H9 (cell line): Measurements from ENCODE around the gene TRIL. TPM values are rescaled to one million over a fixed set of nuclear protein-coding genes. Genes with fewer than 3 reads are reported as not detected.

Experiments
- DNase-seq: peaks from one replicate; pipeline ENCODE4 v3.0.0-alpha.2; 2017
- H2AFZ ChIP-seq: one replicate; pipeline ENCODE4 v1.6.1; 2013; ENCODE audit warnings: mild to moderate bottlenecking, low read length, control low read depth, moderate library complexity
- H2AK5ac ChIP-seq: 2 replicates; pipeline ENCODE4 v1.6.1; 2013; ENCODE audit warnings: low read length, control low read depth, mixed read lengths; ENCODE audit not compliant: insufficient read length
- H2BK120ac ChIP-seq: one replicate; pipeline ENCODE4 v1.6.1; 2013; ENCODE audit warnings: low read depth, mild to moderate bottlenecking, low read length, control low read depth, inconsistent platforms; ENCODE audit not compliant: poor library complexity, severe bottlenecking
- H2BK12ac ChIP-seq: 2 replicates; pipeline ENCODE4 v1.6.1; 2013; ENCODE audit warnings: low read length, control low read depth, mixed read lengths, low read depth; ENCODE audit not compliant: insufficient read length
- H2BK15ac ChIP-seq: 2 replicates; pipeline ENCODE4 v1.6.1; 2013; ENCODE audit warnings: low read depth, low read length, control low read depth
- H2BK20ac ChIP-seq: one replicate; pipeline ENCODE4 v1.6.1; 2013; ENCODE audit warnings: low read depth, mild to moderate bottlenecking, low read length, control low read depth, inconsistent platforms; ENCODE audit not compliant: poor library complexity, severe bottlenecking
- H2BK5ac ChIP-seq: 2 replicates; pipeline ENCODE4 v1.6.1; 2013; ENCODE audit warnings: low read length, control low read depth, mixed read lengths; ENCODE audit not compliant: insufficient read length
- H3K14ac ChIP-seq: 2 replicates; pipeline ENCODE4 v1.6.1; 2013; ENCODE audit warnings: low read length, control low read depth; ENCODE audit not compliant: insufficient read depth
- H3K18ac ChIP-seq: 2 replicates; pipeline ENCODE4 v1.6.1; 2013; ENCODE audit warnings: low read depth, mild to moderate bottlenecking, mixed read lengths, low read length, control low read depth; ENCODE audit not compliant: insufficient read length
- H3K23ac ChIP-seq: 2 replicates; pipeline ENCODE4 v1.6.1; 2013; ENCODE audit warnings: low read length, control low read depth, mixed read lengths, low read depth; ENCODE audit not compliant: insufficient read length
- H3K23me2 ChIP-seq: 2 replicates; pipeline ENCODE4 v1.6.1; 2013; ENCODE audit warnings: low read depth, mild to moderate bottlenecking, mixed read lengths, low read length, control low read depth; ENCODE audit not compliant: insufficient read length, poor library complexity, severe bottlenecking
- H3K27ac ChIP-seq: 2 replicates; pipeline ENCODE4 v1.5.1; 2013; ENCODE audit warnings: low read length, control low read depth, mixed read lengths, low read depth; ENCODE audit not compliant: insufficient read length
- H3K27me3 ChIP-seq: 2 replicates; pipeline ENCODE4 v1.6.1; 2013; ENCODE audit warnings: low read length, control low read depth, inconsistent platforms; ENCODE audit not compliant: insufficient read depth
- H3K4ac ChIP-seq: 2 replicates; pipeline ENCODE4 v1.6.1; 2013; ENCODE audit warnings: low read depth, mild to moderate bottlenecking, control low read depth, inconsistent platforms, low read length, moderate library complexity
- H3K4me1 ChIP-seq: 2 replicates; pipeline ENCODE4 v1.6.1; 2013; ENCODE audit warnings: low read length, control low read depth, inconsistent platforms; ENCODE audit not compliant: insufficient read depth
- H3K4me2 ChIP-seq: 2 replicates; pipeline ENCODE4 v1.6.1; 2013; ENCODE audit warnings: low read length, control low read depth, mixed read lengths; ENCODE audit not compliant: insufficient read length, insufficient read depth
- H3K56ac ChIP-seq: 2 replicates; pipeline ENCODE4 v1.6.1; 2013; ENCODE audit warnings: low read depth, mild to moderate bottlenecking, mixed read lengths, low read length, control low read depth; ENCODE audit not compliant: insufficient read length
- H3K79me1 ChIP-seq: 2 replicates; pipeline ENCODE4 v1.6.1; 2013; ENCODE audit warnings: low read depth, mild to moderate bottlenecking, moderate library complexity, low read length, control low read depth, inconsistent platforms; ENCODE audit not compliant: insufficient read depth, poor library complexity, severe bottlenecking
- H3K79me2 ChIP-seq: 2 replicates; pipeline ENCODE4 v1.6.1; 2013; ENCODE audit warnings: low read length, control low read depth, inconsistent platforms; ENCODE audit not compliant: insufficient read depth
- H3K9ac ChIP-seq: 2 replicates; pipeline ENCODE4 v1.6.1; 2013; ENCODE audit warnings: low read length, control low read depth, mixed read lengths; ENCODE audit not compliant: insufficient read length; ENCODE audit errors: extremely low read depth
- H3K9me3 ChIP-seq: one replicate; pipeline ENCODE4 v1.6.1; 2013; ENCODE audit warnings: low read depth, low read length, inconsistent platforms; ENCODE audit not compliant: control insufficient read depth
- H3T11ph ChIP-seq: one replicate; pipeline ENCODE4 v1.6.1; 2013; ENCODE audit warnings: mild to moderate bottlenecking, low read length, control low read depth, inconsistent platforms
- H4K20me1 ChIP-seq: one replicate; pipeline ENCODE4 v1.6.1; 2013; ENCODE audit not compliant: control insufficient read depth, insufficient read length, insufficient read depth
- H4K5ac ChIP-seq: 2 replicates; pipeline ENCODE4 v1.6.1; 2013; ENCODE audit warnings: low read depth, mild to moderate bottlenecking, mixed read lengths, low read length, control low read depth; ENCODE audit not compliant: insufficient read length
- H4K8ac ChIP-seq: replicated peaks from 2 replicates; pipeline ENCODE4 v1.6.1; 2013; ENCODE audit warnings: low read length, control low read depth, mixed read lengths, low read depth; ENCODE audit not compliant: insufficient read length
- H4K91ac ChIP-seq: 2 replicates; pipeline ENCODE4 v1.6.1; 2013; ENCODE audit warnings: low read depth, mild to moderate bottlenecking, moderate library complexity, mixed read lengths, low read length, control low read depth; ENCODE audit not compliant: insufficient read length
- H3K27ac Mint-ChIP-seq, 3 experiments: 2 replicates in 2 of 3; 3 replicates in 1 of 3; pipeline ENCODE4 v1.8.0; 2020 to 2021; ENCODE audit warnings: mixed read lengths in 3 of 3, mild to moderate bottlenecking in 1 of 3, moderate library complexity in 1 of 3
- H3K27me3 Mint-ChIP-seq: 2 replicates; pipeline ENCODE4 v1.8.0; 2021; ENCODE audit warnings: low read depth, mild to moderate bottlenecking, moderate library complexity, mixed read lengths
- H3K36me3 Mint-ChIP-seq, 3 experiments: 2 replicates in 2 of 3; 3 replicates in 1 of 3; pipeline ENCODE4 v1.8.0; 2020 to 2021; ENCODE audit warnings: low read depth in 3 of 3, mixed read lengths in 3 of 3; ENCODE audit not compliant: insufficient read depth in 1 of 3
- H3K4me1 Mint-ChIP-seq, 2 experiments: 2 replicates each; pipeline ENCODE4 v1.8.0; 2020; ENCODE audit warnings: mixed read lengths in 2 of 2
- H3K4me3 Mint-ChIP-seq, 2 experiments: 2 replicates in 1 of 2; 3 replicates in 1 of 2; pipeline ENCODE4 v1.8.0; 2020 to 2021; ENCODE audit warnings: mild to moderate bottlenecking in 2 of 2, mixed read lengths in 2 of 2, moderate library complexity in 1 of 2
- H3K9me3 Mint-ChIP-seq, 2 experiments: 2 replicates in 1 of 2; 3 replicates in 1 of 2; pipeline ENCODE4 v1.8.0; 2020; ENCODE audit warnings: mild to moderate bottlenecking in 2 of 2, mixed read lengths in 2 of 2, moderate library complexity in 1 of 2
- CTCF ChIP-seq: fragments of 200-600 bp; sonication (generic); conservative IDR thresholded peaks from 3 replicates; pipeline ENCODE4 v1.8.0; 2021; ENCODE audit warnings: antibody characterized with exemption, mild to moderate bottlenecking
- WGBS: extraction: QIAGEN DNeasy Blood & Tissue Kit; methylation state at CpG from one replicate; pipeline ENCODE4 v1.1.7; 2013; ENCODE audit warnings: missing lambda C conversion rate, low lambda C conversion rate, mixed read lengths; ENCODE audit not compliant: insufficient read length; ENCODE audit errors: extremely low coverage; 5-methylcytosine and 5-hydroxymethylcytosine counted together
- total RNA-seq: library from RNA; stranded (reverse); gene quantifications from 2 replicates; pipeline ENCODE4 v1.2.1, GENCODE V29; 2021

The TRIL gene
- total RNA-seq, 1 experiment from 2014 or later: 3.1 TPM

GRCh38 chr7:28937619-28938018 lies 20.5 kb downstream of the TRIL start:
- H3T11ph ChIP-seq: no peak overlapping the region
- H4K5ac ChIP-seq: no peak overlapping the region
- Mint-ChIP-seq H3K9me3 (peaks cover 2 to 10% of the 10 kb centered on the region in 2 experiments; a peak in 2 of 5 replicates), H3K27me3 (peaks cover 1% of the 10 kb centered on the region; the same call in 1 of the 2 replicates), H3K4me1 (peaks cover 24 to 28% of the 10 kb centered on the region in 2 experiments), H3K4me3 (no peak overlapping the region), H3K36me3 (peaks cover 0 to 6% (median 6%) of the 10 kb centered on the region in 3 experiments; a peak in 1 of 7 replicates), H3K27ac (no peak overlapping the region)
- H3K9me3 ChIP-seq: no peaks in the 10 kb centered on the region
- no peak overlapping the region for H4K91ac ChIP-seq
- H3K79me1 ChIP-seq: no peaks in the 10 kb centered on the region
- no peak overlapping the region for H2BK5ac ChIP-seq
- no peak overlapping the region for H3K4me2 ChIP-seq
- no peak overlapping the region for H2BK15ac ChIP-seq
- no peak overlapping the region for H2BK120ac ChIP-seq
- H3K14ac ChIP-seq: no peak overlapping the region
- H4K20me1 ChIP-seq: no peaks in the 10 kb centered on the region
- DNase-seq: no peak
- no peak for TF ChIP-seq CTCF
- H3K56ac ChIP-seq: no peak overlapping the region
- H2AFZ ChIP-seq: no peak overlapping the region
- no peak overlapping the region for H3K27ac ChIP-seq
- 0 out of 2 replicates have a peak, but pooled peaks cover 2% of the 10 kb centered on the region for H3K79me2 ChIP-seq
- H2BK12ac ChIP-seq: no peak overlapping the region
- no peak overlapping the region for H3K4ac ChIP-seq
- no peaks in the 10 kb centered on the region for H3K27me3 ChIP-seq
- peaks cover 3% of the 10 kb centered on the region; the same call in 1 of the 2 replicates for H3K4me1 ChIP-seq
- no peaks in the 10 kb centered on the region for H3K23me2 ChIP-seq
- H3K23ac ChIP-seq: no peak overlapping the region
- no peak overlapping the region for H2BK20ac ChIP-seq
- WGBS: no CpG with 5 or more reads among the region's 7 CpGs
- H2AK5ac ChIP-seq: no peak overlapping the region
- no peak overlapping the region for H3K9ac ChIP-seq
- H3K18ac ChIP-seq: no peak overlapping the region
- H4K8ac ChIP-seq: no peak overlapping the region
